Natural killer cell (primary cell): Measurements from ENCODE around the gene TCP11. TPM values are rescaled to one million over a fixed set of nuclear protein-coding genes. Genes with fewer than 3 reads are reported as not detected.

Experiments used
- ATAC-seq, 3 donors: fragments of 150-1000 bp in 2 of 3; fragments of 200-7000 bp in 1 of 3; cut with Tn5 transposase; 1 replicate in 1 of 3; 2 replicates in 2 of 3; pipeline ENCODE4 v1.10.0; 2021; ENCODE audit warnings: mild to moderate bottlenecking in 2 of 3, moderate library complexity in 2 of 3
- DNase-seq, 2 donors: peaks; one replicate each; pipeline versions ENCODE4 v3.0.0 to v3.0.0-alpha.2; 2013 to 2021; ENCODE audit warnings: mixed read lengths in 1 of 2
- H3K27ac ChIP-seq: one replicate; pipeline ENCODE4 v1.5.1; 2013; ENCODE audit warnings: mild to moderate bottlenecking, low read length
- H3K27me3 ChIP-seq: one replicate; pipeline ENCODE4 v1.6.1; 2013; ENCODE audit warnings: low read length; ENCODE audit not compliant: control insufficient read depth, insufficient read depth
- H3K36me3 ChIP-seq: one replicate; pipeline ENCODE4 v1.6.1; 2013; ENCODE audit warnings: low read length; ENCODE audit not compliant: control insufficient read depth, insufficient read depth
- H3K4me1 ChIP-seq: one replicate; pipeline ENCODE4 v1.6.1; 2013; ENCODE audit warnings: low read length; ENCODE audit not compliant: control insufficient read depth, insufficient read depth
- H3K4me3 ChIP-seq: one replicate; pipeline ENCODE4 v1.5.1; 2013; ENCODE audit warnings: low read length
- H3K9me3 ChIP-seq: one replicate; pipeline ENCODE4 v1.6.1; 2013; ENCODE audit warnings: low read length; ENCODE audit not compliant: control insufficient read depth, insufficient read depth
- H3K27ac Mint-ChIP-seq, 2 donors: one replicate each; pipeline ENCODE4 v1.8.0; 2022; ENCODE audit warnings: mild to moderate bottlenecking in 2 of 2, mixed read lengths in 2 of 2, moderate library complexity in 1 of 2
- H3K27me3 Mint-ChIP-seq, 2 donors: one replicate each; pipeline ENCODE4 v1.8.0; 2022; ENCODE audit warnings: low read depth in 2 of 2, mixed read lengths in 2 of 2
- H3K36me3 Mint-ChIP-seq: one replicate; pipeline ENCODE4 v1.8.0; 2022; ENCODE audit warnings: mixed read lengths
- H3K4me1 Mint-ChIP-seq, 2 donors: one replicate each; pipeline ENCODE4 v1.8.0; 2022; ENCODE audit warnings: mixed read lengths in 2 of 2
- H3K4me3 Mint-ChIP-seq: one replicate; pipeline ENCODE4 v1.8.0; 2022; ENCODE audit warnings: mild to moderate bottlenecking, moderate library complexity, mixed read lengths
- H3K9me3 Mint-ChIP-seq, 2 donors: one replicate each; pipeline ENCODE4 v1.8.0; 2022; ENCODE audit warnings: mixed read lengths in 2 of 2
- WGBS: methylation state at CpG from one replicate; pipeline ENCODE4 v1.1.7; 2013; ENCODE audit warnings: missing lambda C conversion rate; ENCODE audit not compliant: insufficient coverage; 5-methylcytosine and 5-hydroxymethylcytosine counted together
- intact Hi-C: fragments of 100-400 bp; cut with micrococcal nuclease; formaldehyde crosslinking; loops from one replicate; pipeline ENCODE4 v1.14.2; 2022
- total RNA-seq, 4 donors: library from RNA; stranded (reverse); fragments of 120-200 nt in 1 of 4; gene quantifications; one replicate each; pipeline versions ENCODE4 v1.2.3 to v1.2.4, GENCODE V29; 2013 to 2022
- TF ChIP-seq, protein P1 (sequence below): fragments of 200-600 bp; IDR thresholded peaks from one replicate; pipeline ENCODE4 v1.8.0; 2022; ENCODE audit warnings: antibody characterized with exemption

The TCP11 gene
- total RNA-seq, 3 donors from 2014 or later (not counting 1 experiment from before 2014, with no cell fraction given), result not detected

GRCh38 chr6:35160642-35161041 is 19.5 kb upstream of the TCP11 start:
- Histone ChIP-seq H3K4me1 (no peaks in the 10 kb centered on the region), H3K27ac (no peak overlapping the region), H3K4me3 (no peak overlapping the region), H3K27me3 (no peaks in the 10 kb centered on the region), H3K36me3 (no peaks in the 10 kb centered on the region), H3K9me3 (no peaks in the 10 kb centered on the region)
- H3K4me3 Mint-ChIP-seq, result no peak overlapping the region
- intact Hi-C loops, result no loop called here
- 68% methylated on average over 5 of the region's 5 CpGs for WGBS
- H3K27me3 Mint-ChIP-seq, result peaks cover 12 to 54% of the 10 kb centered on the region in 2 donors
- ATAC-seq, result no peak
- H3K27ac Mint-ChIP-seq, result no peak overlapping the region
- no peaks in the 10 kb centered on the region for H3K9me3 Mint-ChIP-seq
- TF ChIP-seq, protein P1, sequence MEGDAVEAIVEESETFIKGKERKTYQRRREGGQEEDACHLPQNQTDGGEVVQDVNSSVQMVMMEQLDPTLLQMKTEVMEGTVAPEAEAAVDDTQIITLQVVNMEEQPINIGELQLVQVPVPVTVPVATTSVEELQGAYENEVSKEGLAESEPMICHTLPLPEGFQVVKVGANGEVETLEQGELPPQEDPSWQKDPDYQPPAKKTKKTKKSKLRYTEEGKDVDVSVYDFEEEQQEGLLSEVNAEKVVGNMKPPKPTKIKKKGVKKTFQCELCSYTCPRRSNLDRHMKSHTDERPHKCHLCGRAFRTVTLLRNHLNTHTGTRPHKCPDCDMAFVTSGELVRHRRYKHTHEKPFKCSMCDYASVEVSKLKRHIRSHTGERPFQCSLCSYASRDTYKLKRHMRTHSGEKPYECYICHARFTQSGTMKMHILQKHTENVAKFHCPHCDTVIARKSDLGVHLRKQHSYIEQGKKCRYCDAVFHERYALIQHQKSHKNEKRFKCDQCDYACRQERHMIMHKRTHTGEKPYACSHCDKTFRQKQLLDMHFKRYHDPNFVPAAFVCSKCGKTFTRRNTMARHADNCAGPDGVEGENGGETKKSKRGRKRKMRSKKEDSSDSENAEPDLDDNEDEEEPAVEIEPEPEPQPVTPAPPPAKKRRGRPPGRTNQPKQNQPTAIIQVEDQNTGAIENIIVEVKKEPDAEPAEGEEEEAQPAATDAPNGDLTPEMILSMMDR, result no peak
- H3K4me1 Mint-ChIP-seq, result no peaks in the 10 kb centered on the region
- no peak for DNase-seq
- no peaks in the 10 kb centered on the region for H3K36me3 Mint-ChIP-seq

- Mint-ChIP-seq H3K36me3 (no peaks in the 10 kb centered on the region), H3K27ac (no peak overlapping the region), H3K9me3 (no peaks in the 10 kb centered on the region)
Measured at GRCh38 chr6:35158520-35158919, 17.4 kb upstream of the TCP11 start.

GRCh38 chr6:35154947-35155346 is 13.8 kb upstream of the TCP11 start:
- Mint-ChIP-seq H3K4me1 (no peaks in the 10 kb centered on the region), H3K27me3 (peaks cover 15 to 44% of the 10 kb centered on the region in 2 donors)
- no CpG with 5 or more reads among the region's 1 CpG for WGBS

More at GRCh38 chr6:35158520-35158919, 17.4 kb upstream of the TCP11 start:
- no peaks in the 10 kb centered on the region for H3K27me3 ChIP-seq
- no peaks in the 10 kb centered on the region for H3K36me3 ChIP-seq
- peaks cover 17 to 64% of the 10 kb centered on the region in 2 donors for H3K27me3 Mint-ChIP-seq
- DNase-seq (no peak), ATAC-seq (no peak)
- no peak overlapping the region for H3K4me3 Mint-ChIP-seq
- no peak overlapping the region for H3K4me3 ChIP-seq
- no peaks in the 10 kb centered on the region for H3K4me1 ChIP-seq
- intact Hi-C loops, result no loop called here
- TF ChIP-seq, protein P1, result no peak
- H3K9me3 ChIP-seq, result no peaks in the 10 kb centered on the region
- no peaks in the 10 kb centered on the region for H3K4me1 Mint-ChIP-seq
- H3K27ac ChIP-seq, result no peak overlapping the region

DNA sequence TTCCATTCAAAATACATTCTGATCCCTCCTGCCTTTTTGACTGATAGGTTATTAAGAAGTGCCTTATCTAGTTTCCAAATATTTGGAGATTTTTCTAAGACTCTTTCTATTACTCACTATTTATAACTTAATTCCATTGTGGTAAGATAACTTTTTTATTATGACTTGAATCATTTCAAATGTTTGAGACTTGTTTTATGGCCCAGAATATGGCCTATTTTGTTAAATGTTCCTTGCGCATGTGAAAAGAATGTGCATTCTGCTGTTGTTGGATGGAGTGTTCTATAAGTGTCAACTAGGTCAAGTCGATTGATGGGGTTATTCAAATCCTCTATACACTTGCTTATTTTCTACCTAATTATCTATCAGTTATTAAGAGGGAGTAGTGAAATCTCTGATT is 13.1 kb upstream of the TCP11 start:
- Mint-ChIP-seq H3K4me1 (no peaks in the 10 kb centered on the region), H3K4me3 (no peak overlapping the region), H3K27ac (no peak overlapping the region), H3K36me3 (no peaks in the 10 kb centered on the region), H3K9me3 (no peaks in the 10 kb centered on the region), H3K27me3 (peaks cover 10 to 44% of the 10 kb centered on the region in 2 donors)
- ATAC-seq, result no peak
- DNase-seq, result no peak
- Histone ChIP-seq H3K27me3 (peaks cover 2% of the 10 kb centered on the region), H3K9me3 (no peaks in the 10 kb centered on the region), H3K4me3 (no peak overlapping the region), H3K4me1 (no peaks in the 10 kb centered on the region), H3K36me3 (no peaks in the 10 kb centered on the region), H3K27ac (no peak overlapping the region)
- intact Hi-C loops, result no loop called here
- TF ChIP-seq, protein P1, result no peak
- 86% methylated on average over 1 of the region's 2 CpGs for WGBS

More at GRCh38 chr6:35154947-35155346, 13.8 kb upstream of the TCP11 start:
- Mint-ChIP-seq H3K9me3 (no peaks in the 10 kb centered on the region), H3K27ac (no peak overlapping the region), H3K36me3 (no peaks in the 10 kb centered on the region), H3K4me3 (no peak overlapping the region)
- Histone ChIP-seq H3K36me3 (no peaks in the 10 kb centered on the region), H3K9me3 (no peaks in the 10 kb centered on the region), H3K4me1 (no peaks in the 10 kb centered on the region), H3K4me3 (no peak overlapping the region), H3K27ac (no peak overlapping the region), H3K27me3 (no peaks in the 10 kb centered on the region)
- TF ChIP-seq, protein P1, result no peak
- intact Hi-C loops, result no loop called here
- DNase-seq (no peak), ATAC-seq (no peak)
